ENCODE measurements around the gene ACSL3.

Gene ACSL3

GRCh38 chr2:222977121-222977520 lies 116.3 kb downstream of the ACSL3 start:
- TF ChIP-seq CTCF (IDR thresholded peaks at IDR 0.05; ENCODE audit: borderline replicate concordance, control extremely low read depth, extremely low read depth, insufficient read depth, missing control alignments) = no peak
- no peak for DNase-seq (ENCODE audit: low spot score)
- in situ Hi-C loops (cut with MboI; ENCODE audit: low sequenced_read_pairs, unreplicated experiment) = loop anchor here (25.0 kb wide), 1 partner anchor 335 kb away; no protein-coding TSS in a partner anchor

GRCh38 chr2:222978850-222979249 lies 118.0 kb downstream of the ACSL3 start:
- DNase-seq (ENCODE audit: low spot score) = no peak
- no peak for TF ChIP-seq CTCF (IDR thresholded peaks at IDR 0.05; ENCODE audit: borderline replicate concordance, control extremely low read depth, extremely low read depth, insufficient read depth, missing control alignments)
- in situ Hi-C loops (cut with MboI; ENCODE audit: low sequenced_read_pairs, unreplicated experiment) = loop anchor here (25.0 kb wide), 1 partner anchor 333 kb away; no protein-coding TSS in a partner anchor

- in situ Hi-C loops (cut with MboI; ENCODE audit: low sequenced_read_pairs, unreplicated experiment) = loop anchor here (25.0 kb wide), 1 partner anchor 333 kb away; no protein-coding TSS in a partner anchor
- TF ChIP-seq CTCF (IDR thresholded peaks at IDR 0.05; ENCODE audit: borderline replicate concordance, control extremely low read depth, extremely low read depth, insufficient read depth, missing control alignments) = no peak
These were observed 118.6 kb downstream of the ACSL3 start for GRCh38 chr2:222979484-222979883.

GRCh38 chr2:222982010-222982908 lies 121.4 kb downstream of the ACSL3 start:
- DNase-seq (ENCODE audit: low spot score) = no peak
- in situ Hi-C loops (cut with MboI; ENCODE audit: low sequenced_read_pairs, unreplicated experiment) = loop anchor here (25.0 kb wide), 1 partner anchor 330 kb away; no protein-coding TSS in a partner anchor
- TF ChIP-seq CTCF (IDR thresholded peaks at IDR 0.05; ENCODE audit: borderline replicate concordance, control extremely low read depth, extremely low read depth, insufficient read depth, missing control alignments) = no peak

More at GRCh38 chr2:222979484-222979883, 118.6 kb downstream of the ACSL3 start:
- no peak for DNase-seq (ENCODE audit: low spot score)

- in situ Hi-C loops (cut with MboI; ENCODE audit: low sequenced_read_pairs, unreplicated experiment) = loop anchor here (25.0 kb wide), 1 partner anchor 329 kb away; no protein-coding TSS in a partner anchor
- DNase-seq (ENCODE audit: low spot score) = no peak
- no peak for TF ChIP-seq CTCF (IDR thresholded peaks at IDR 0.05; ENCODE audit: borderline replicate concordance, control extremely low read depth, extremely low read depth, insufficient read depth, missing control alignments)
These were observed 122.1 kb downstream of the ACSL3 start for GRCh38 chr2:222982909-222983265.

GRCh38 chr2:222984908-222985307 lies 124.1 kb downstream of the ACSL3 start:
- no peak for TF ChIP-seq CTCF (IDR thresholded peaks at IDR 0.05; ENCODE audit: borderline replicate concordance, control extremely low read depth, extremely low read depth, insufficient read depth, missing control alignments)
- DNase-seq (ENCODE audit: low spot score) = no peak
- in situ Hi-C loops (cut with MboI; ENCODE audit: low sequenced_read_pairs, unreplicated experiment) = loop anchor here (25.0 kb wide), 1 partner anchor 327 kb away; no protein-coding TSS in a partner anchor

Data from GM13976 (cell line).